Activated T-cell treated with anti-CD3 and anti-CD28 coated beads for 1 hour (primary cell): ENCODE results near the gene SUSD6.
"Not testable (repeated sequence)": the region's sequence is repeated elsewhere in the genome, so short reads cannot be mapped to it uniquely, and the experiment has no call there.

ENCODE experiments used
- DNase-seq: peaks from one replicate; pipeline ENCODE4 v3.0.0-alpha.2; 2020; ENCODE audit warnings: low read depth

SUSD6 gene

GRCh38 chr14:69712599-69713088, 101.2 kb downstream of the SUSD6 start:
- no peak for DNase-seq

- no peak for DNase-seq
Observed at GRCh38 chr14:69713209-69713781, 101.9 kb downstream of the SUSD6 start.

- DNase-seq: no peak
Observed at GRCh38 chr14:69713993-69714679, 102.7 kb downstream of the SUSD6 start.

- no peak for DNase-seq
Observed at GRCh38 chr14:69715725-69716477, 104.5 kb downstream of the SUSD6 start.

GRCh38 chr14:69716478-69717187, 105.2 kb downstream of the SUSD6 start:
- no peak for DNase-seq

- not testable (repeated sequence) for DNase-seq
Observed at GRCh38 chr14:69718614-69719013, 107.2 kb downstream of the SUSD6 start.

GRCh38 chr14:69719501-69719951, 108.1 kb downstream of the SUSD6 start:
- no peak for DNase-seq

GRCh38 chr14:69720912-69721311, 109.5 kb downstream of the SUSD6 start:
- no peak for DNase-seq

- DNase-seq: peak; percentile 87
Observed at GRCh38 chr14:69726761-69727511, 115.5 kb downstream of the SUSD6 start.

GRCh38 chr14:69727860-69728259, 116.5 kb downstream of the SUSD6 start:
- no peak for DNase-seq

GRCh38 chr14:69731919-69732598, 120.7 kb downstream of the SUSD6 start:
- not testable (repeated sequence) for DNase-seq

- DNase-seq: not testable (repeated sequence)
Observed at GRCh38 chr14:69736405-69736804, 125.0 kb downstream of the SUSD6 start.

GRCh38 chr14:69741055-69741454, 129.7 kb downstream of the SUSD6 start:
- no peak for DNase-seq

- DNase-seq: no peak
Observed at GRCh38 chr14:69749956-69750355, 138.6 kb downstream of the SUSD6 start.

GRCh38 chr14:69750495-69750894, 139.1 kb downstream of the SUSD6 start:
- DNase-seq: no peak

GRCh38 chr14:69752773-69753172, 141.4 kb downstream of the SUSD6 start:
- no peak for DNase-seq

- DNase-seq: no peak
Observed at GRCh38 chr14:69753860-69754259, 142.5 kb downstream of the SUSD6 start.

GRCh38 chr14:69754487-69754886, 143.1 kb downstream of the SUSD6 start:
- DNase-seq: no peak

GRCh38 chr14:69755296-69755695, 143.9 kb downstream of the SUSD6 start:
- no peak for DNase-seq

- DNase-seq: no peak
Observed at GRCh38 chr14:69755784-69756183, 144.4 kb downstream of the SUSD6 start.

- no peak for DNase-seq
Observed at GRCh38 chr14:69756298-69756697, 144.9 kb downstream of the SUSD6 start.
